Measurements from ENCODE around the gene SERP1.

- TF ChIP-seq POLR2A (IDR thresholded peaks at IDR 0.05), result no peak
- no peak for TF ChIP-seq CTCF (IDR thresholded peaks at IDR 0.05)
These were observed 17.9 kb downstream of the SERP1 start for GRCh38 chr3:150528354-150528797.

All from lower leg skin (tissue), 3 donors.